Colonic mucosa (tissue), 4 donors: ENCODE results near the gene GRK5. TPM values are rescaled to one million over a fixed set of nuclear protein-coding genes. Genes with fewer than 3 reads are reported as not detected.

Experiments used
- DNase-seq: peaks from one replicate; pipeline ENCODE4 v3.0.0-alpha.2; 2020
- H3K27ac ChIP-seq: fragments of 200-600 bp; one replicate; pipeline ENCODE4 v1.8.0; 2021
- H3K27me3 ChIP-seq: fragments of 200-600 bp; one replicate; pipeline ENCODE4 v1.8.0; 2021
- H3K36me3 ChIP-seq: fragments of 200-600 bp; one replicate; pipeline ENCODE4 v1.8.0; 2021
- H3K4me1 ChIP-seq: fragments of 200-600 bp; one replicate; pipeline ENCODE4 v1.8.0; 2021; ENCODE audit warnings: mild to moderate bottlenecking
- H3K4me3 ChIP-seq: fragments of 200-600 bp; one replicate; pipeline ENCODE4 v1.8.0; 2021
- H3K9ac ChIP-seq, 2 donors: one replicate each; pipeline ENCODE4 v1.7.0; 2013; ENCODE audit warnings: control low read depth in 2 of 2, low read depth in 2 of 2, low read length in 2 of 2
- H3K9me3 ChIP-seq: fragments of 200-600 bp; one replicate; pipeline ENCODE4 v1.8.0; 2021
- CTCF ChIP-seq: fragments of 200-600 bp; IDR thresholded peaks from one replicate; pipeline ENCODE4 v1.8.0; 2022; ENCODE audit warnings: antibody characterized with exemption, mild to moderate bottlenecking
- intact Hi-C: fragments of 100-400 bp; cut with DNase I; formaldehyde crosslinking; loops from one replicate; pipeline ENCODE4 v1.14.1; 2022
- total RNA-seq, 2 donors: library from RNA; stranded (reverse); fragmentation: NEBNext Ultra II Directional in 1 of 2; extraction: Animal tissue kit (Norgen Biotek cat#: 25700) in 1 of 2; gene quantifications; one replicate each; pipeline ENCODE4 v1.2.1, GENCODE V29; 2021
- donor health status: healthy.
- donor health status: DM: no; HTN: no; CAD: no.
- donor health status: DM: no; HTN: no; CAD: no.

The GRK5 gene
- total RNA-seq, 2 donors from 2014 or later, result 4.6 to 12.7 TPM

- intact Hi-C loops, result no loop called here
- Histone ChIP-seq H3K9me3 (no peaks in the 10 kb centered on the region), H3K36me3 (no peaks in the 10 kb centered on the region), H3K27ac (no peak overlapping the region), H3K4me1 (no peaks in the 10 kb centered on the region), H3K9ac (no peak overlapping the region), H3K27me3 (no peaks in the 10 kb centered on the region), H3K4me3 (no peak overlapping the region)
- no peak for DNase-seq
- TF ChIP-seq CTCF, result no peak
These were observed 142.6 kb downstream of the GRK5 start for GRCh38 chr10:119349937-119350501.

- H3K4me3 ChIP-seq, result no peak overlapping the region
- TF ChIP-seq CTCF, result no peak
- H3K4me1 ChIP-seq, result no peaks in the 10 kb centered on the region
- no peaks in the 10 kb centered on the region for H3K36me3 ChIP-seq
- no peak overlapping the region for H3K9ac ChIP-seq
- no peak overlapping the region for H3K27ac ChIP-seq
- no peak for DNase-seq
- H3K9me3 ChIP-seq, result no peaks in the 10 kb centered on the region
- intact Hi-C loops, result no loop called here
- no peaks in the 10 kb centered on the region for H3K27me3 ChIP-seq
These were observed 143.2 kb downstream of the GRK5 start for GRCh38 chr10:119350502-119351097.

- no peak for DNase-seq
- no peak for TF ChIP-seq CTCF
- H3K27me3 ChIP-seq, result no peaks in the 10 kb centered on the region
- no peak overlapping the region for H3K27ac ChIP-seq
- H3K36me3 ChIP-seq, result no peaks in the 10 kb centered on the region
- H3K9ac ChIP-seq, result no peak overlapping the region
- intact Hi-C loops, result no loop called here
- H3K4me3 ChIP-seq, result no peak overlapping the region
- H3K4me1 ChIP-seq, result no peaks in the 10 kb centered on the region
- H3K9me3 ChIP-seq, result no peaks in the 10 kb centered on the region
These were observed 143.8 kb downstream of the GRK5 start for GRCh38 chr10:119351189-119351588.

- no peaks in the 10 kb centered on the region for H3K36me3 ChIP-seq
- no peak for DNase-seq
- no peak overlapping the region for H3K4me3 ChIP-seq
- TF ChIP-seq CTCF, result no peak
- no peak overlapping the region for H3K27ac ChIP-seq
- no peaks in the 10 kb centered on the region for H3K9me3 ChIP-seq
- no peaks in the 10 kb centered on the region for H3K4me1 ChIP-seq
- no peaks in the 10 kb centered on the region for H3K27me3 ChIP-seq
- intact Hi-C loops, result no loop called here
- no peak overlapping the region for H3K9ac ChIP-seq
These were observed 144.7 kb downstream of the GRK5 start for GRCh38 chr10:119352042-119352441.

GRCh38 chr10:119352807-119353206 lies 145.4 kb downstream of the GRK5 start:
- DNase-seq, result no peak
- Histone ChIP-seq H3K4me3 (no peak overlapping the region), H3K27ac (no peak overlapping the region), H3K36me3 (no peaks in the 10 kb centered on the region), H3K9ac (no peak overlapping the region), H3K27me3 (no peaks in the 10 kb centered on the region), H3K9me3 (no peaks in the 10 kb centered on the region), H3K4me1 (no peaks in the 10 kb centered on the region)
- no peak for TF ChIP-seq CTCF
- intact Hi-C loops, result no loop called here
